ENCODE data around the gene RPL10. TPM values are rescaled to one million over a fixed set of nuclear protein-coding genes. Genes with fewer than 3 reads are reported as not detected.

The RPL10 gene
- polyA plus RNA-seq, 1 experiment, result 3,912 TPM

DNA sequence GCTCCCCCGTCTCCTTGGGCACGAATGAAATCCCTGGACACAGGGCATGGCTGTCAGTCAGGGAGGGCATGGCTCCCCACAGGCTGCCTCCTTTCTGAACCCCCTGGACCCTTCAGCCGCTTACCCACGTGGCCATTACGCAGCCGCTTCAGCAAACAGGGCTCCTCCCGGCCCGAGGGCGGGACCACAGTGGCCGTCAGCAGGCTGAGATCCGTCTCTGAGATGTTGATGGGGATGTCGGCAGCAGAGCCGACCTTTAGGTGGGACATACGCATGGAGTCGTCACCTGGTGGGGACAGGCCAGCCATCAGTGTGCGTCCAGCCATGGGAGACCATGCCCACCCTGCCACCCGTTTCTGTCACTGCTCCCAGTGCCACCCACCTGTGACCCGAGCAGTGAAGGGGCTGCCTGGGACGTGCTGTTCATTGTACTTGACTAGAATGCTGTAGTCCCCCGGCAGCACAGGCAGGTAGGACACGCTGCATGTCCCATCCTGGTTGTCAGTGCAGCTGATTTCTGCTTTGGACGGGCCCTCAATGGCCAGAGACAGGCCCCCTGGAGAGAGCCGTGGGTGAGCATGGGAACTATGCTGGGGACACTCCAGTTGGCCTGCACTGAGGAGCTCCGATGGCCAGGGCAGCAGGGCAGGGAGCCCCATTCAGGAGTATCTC lies 44.9 kb upstream of the RPL10 start:
- ChIA-PET CTCF (no interaction called here), POLR2A (no interaction called here)
- Histone ChIP-seq H3K27me3 (ENCODE audit: control insufficient read depth, insufficient read depth, low read length) (no peaks in the 10 kb centered on the region), H3K27ac (ENCODE audit: low read depth, low read length) (no peak overlapping the region), H3K9me3 (ENCODE audit: control insufficient read depth, insufficient read depth, low read length) (no peaks in the 10 kb centered on the region), H3K4me3 (ENCODE audit: low read depth, low read length) (no peak overlapping the region)
- DNase-seq (ENCODE audit: low read depth, low spot score), result no peak
- TF ChIP-seq CTCF (IDR thresholded peaks at IDR 0.05; ENCODE audit: low read depth, low read length), result no peak

GRCh38 chrX:154354013-154354412 lies 44.2 kb upstream of the RPL10 start:
- no peak for TF ChIP-seq CTCF (IDR thresholded peaks at IDR 0.05; ENCODE audit: low read depth, low read length)
- Histone ChIP-seq H3K27ac (ENCODE audit: low read depth, low read length) (no peak overlapping the region), H3K9me3 (ENCODE audit: control insufficient read depth, insufficient read depth, low read length) (no peaks in the 10 kb centered on the region), H3K4me3 (ENCODE audit: low read depth, low read length) (no peak overlapping the region), H3K27me3 (ENCODE audit: control insufficient read depth, insufficient read depth, low read length) (no peaks in the 10 kb centered on the region)
- POLR2A ChIA-PET, result interaction anchor here (0.6 kb wide), 1 partner anchor 14 kb away, joined by 3 read pairs; no protein-coding TSS in a partner anchor
- CTCF ChIA-PET, result no interaction called here
- DNase-seq (ENCODE audit: low read depth, low spot score), result no peak

DNA sequence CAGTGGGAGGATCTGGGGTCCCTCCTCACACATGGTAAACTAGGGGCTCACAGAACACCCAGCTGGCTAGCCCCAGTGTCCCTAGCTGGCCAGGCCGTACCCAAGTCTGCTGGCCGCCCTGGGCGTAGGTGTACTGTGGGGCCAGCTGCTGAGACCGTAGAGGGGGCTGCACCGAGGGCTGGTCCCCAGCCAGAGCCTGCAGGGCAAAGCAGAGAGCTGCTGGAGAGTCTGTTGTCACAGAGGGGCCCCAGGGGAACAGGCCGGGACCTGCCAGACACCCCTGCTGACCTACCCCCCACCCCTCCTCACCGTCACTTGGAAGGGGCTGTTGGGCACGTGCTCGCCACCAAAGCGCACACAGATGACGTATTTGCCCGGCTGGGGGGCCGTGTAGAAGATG lies 43.7 kb upstream of the RPL10 start:
- Histone ChIP-seq H3K9me3 (ENCODE audit: control insufficient read depth, insufficient read depth, low read length) (no peaks in the 10 kb centered on the region), H3K27me3 (ENCODE audit: control insufficient read depth, insufficient read depth, low read length) (no peaks in the 10 kb centered on the region), H3K4me3 (ENCODE audit: low read depth, low read length) (no peak overlapping the region), H3K27ac (ENCODE audit: low read depth, low read length) (no peak overlapping the region)
- POLR2A ChIA-PET, result no interaction called here
- CTCF ChIA-PET, result no interaction called here
- no peak for TF ChIP-seq CTCF (IDR thresholded peaks at IDR 0.05; ENCODE audit: low read depth, low read length)
- no peak for DNase-seq (ENCODE audit: low read depth, low spot score)

DNA sequence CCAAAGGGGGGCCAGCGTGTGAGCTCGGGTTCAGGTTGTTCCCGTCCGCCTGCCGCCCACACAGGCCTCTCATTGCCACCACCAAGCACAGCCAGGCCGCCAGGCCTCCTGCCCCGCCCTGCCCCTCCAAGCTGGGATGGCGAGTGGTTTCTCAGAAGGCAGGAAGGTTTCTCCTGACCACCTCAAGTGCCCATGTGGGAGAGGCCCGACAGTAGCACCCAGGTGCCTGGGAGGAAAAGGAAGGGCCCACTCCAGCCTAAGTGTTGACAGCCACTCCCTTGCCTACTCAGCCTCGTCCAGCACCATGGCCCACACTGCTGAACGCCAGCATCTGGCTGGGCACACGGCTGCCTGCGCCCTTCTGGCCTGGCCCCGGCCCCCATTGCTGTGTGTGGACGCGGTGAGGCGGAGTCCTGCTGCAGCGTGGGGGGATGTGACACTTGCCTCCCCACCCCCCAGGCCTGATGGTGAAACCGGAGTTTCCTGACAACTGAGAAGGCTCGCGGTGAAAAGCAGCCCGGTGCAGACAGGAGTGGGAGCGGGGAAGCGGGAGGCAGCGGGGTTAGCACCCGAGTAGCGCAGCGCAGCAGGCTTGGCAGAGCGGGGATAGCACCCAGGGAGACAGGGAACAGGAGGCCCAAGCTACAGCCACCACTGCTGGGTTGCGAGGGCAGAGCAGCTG lies 42.9 kb upstream of the RPL10 start:
- ChIA-PET CTCF (no interaction called here), POLR2A (interaction anchor here (1.2 kb wide), 1 partner anchor 10 kb away, joined by 3 read pairs; no protein-coding TSS in a partner anchor)
- Histone ChIP-seq H3K4me3 (ENCODE audit: low read depth, low read length) (no peak overlapping the region), H3K9me3 (ENCODE audit: control insufficient read depth, insufficient read depth, low read length) (no peaks in the 10 kb centered on the region), H3K27me3 (ENCODE audit: control insufficient read depth, insufficient read depth, low read length) (no peaks in the 10 kb centered on the region), H3K27ac (ENCODE audit: low read depth, low read length) (peak overlapping the region; percentile 39)
- DNase-seq (ENCODE audit: low read depth, low spot score), result no peak
- no peak for TF ChIP-seq CTCF (IDR thresholded peaks at IDR 0.05; ENCODE audit: low read depth, low read length)

GRCh38 chrX:154355776-154356140 lies 42.4 kb upstream of the RPL10 start:
- no peaks in the 10 kb centered on the region for H3K9me3 ChIP-seq (ENCODE audit: control insufficient read depth, insufficient read depth, low read length)
- H3K27ac ChIP-seq (ENCODE audit: low read depth, low read length), result peak overlapping the region; percentile 39
- CTCF ChIA-PET, result no interaction called here
- H3K27me3 ChIP-seq (ENCODE audit: control insufficient read depth, insufficient read depth, low read length), result no peaks in the 10 kb centered on the region
- TF ChIP-seq CTCF (IDR thresholded peaks at IDR 0.05; ENCODE audit: low read depth, low read length), result no peak
- no peak for DNase-seq (ENCODE audit: low read depth, low spot score)
- POLR2A ChIA-PET, result interaction anchor here (1.2 kb wide), 1 partner anchor 10 kb away, joined by 3 read pairs; no protein-coding TSS in a partner anchor
- no peak overlapping the region for H3K4me3 ChIP-seq (ENCODE audit: low read depth, low read length)

All from AG04450 (cell line).